B cell (primary cell): ENCODE data around the gene ANKRD44. TPM values are rescaled to one million over a fixed set of nuclear protein-coding genes. Genes with fewer than 3 reads are reported as not detected.

ENCODE experiments used
- ATAC-seq: fragments of 200-7000 bp; cut with Tn5 transposase; one replicate; pipeline ENCODE4 v1.10.0; 2021; ENCODE audit warnings: low read depth, mild to moderate bottlenecking, moderate number of reproducible peaks, moderate library complexity
- CTCF ChIA-PET: fragments of 350-600 bp; sonication (Branson Sonifier 250); formaldehyde crosslinking; loops from one replicate; lab custom pipeline; 2021; ENCODE audit warnings: antibody characterized with exemption, inconsistent platforms; lab: Charles Lee
- POLR2A ChIA-PET: fragments of 350-600 bp; sonication (Branson Sonifier 250); formaldehyde crosslinking; loops from one replicate; lab custom pipeline; 2021; ENCODE audit warnings: antibody characterized with exemption; lab: Charles Lee
- DNase-seq: peaks from one replicate; pipeline ENCODE4 v3.0.0; 2013
- H2AFZ ChIP-seq: 2 replicates; pipeline ENCODE4 v1.6.1; 2012; ENCODE audit warnings: mild to moderate bottlenecking, low read depth, low read length; ENCODE audit not compliant: insufficient read depth, poor library complexity, severe bottlenecking
- H3K27ac ChIP-seq, 2 donors: 1 replicate in 1 of 2; 2 replicates in 1 of 2; pipeline ENCODE4 v1.5.1; 2012 to 2013; ENCODE audit warnings: low read length in 2 of 2, mild to moderate bottlenecking in 2 of 2, moderate library complexity in 1 of 2
- H3K27me3 ChIP-seq, 4 experiments: fragments of 200-600 bp in 1 of 4; sonication (generic) in 1 of 4; replicated peaks in 1 of 4; 1 replicate in 2 of 4; 2 replicates in 2 of 4; pipeline versions ENCODE4 v1.6.1 to v1.7.0; 2013 to 2016; ENCODE audit warnings: low read length in 3 of 4, mild to moderate bottlenecking in 2 of 4, mixed read lengths in 1 of 4, moderate library complexity in 1 of 4; ENCODE audit not compliant: insufficient read depth in 4 of 4, control insufficient read depth in 3 of 4; ENCODE audit errors: control extremely low read depth in 1 of 4
- H3K36me3 ChIP-seq, 2 experiments: replicated peaks in 1 of 2; 1 replicate in 1 of 2; 2 replicates in 1 of 2; pipeline versions ENCODE4 v1.6.1 to v1.7.1; 2013; ENCODE audit warnings: low read length in 1 of 2; ENCODE audit not compliant: insufficient read depth in 2 of 2, control insufficient read depth in 1 of 2; ENCODE audit errors: control extremely low read depth in 1 of 2, extremely low read depth in 1 of 2
- H3K4me1 ChIP-seq, 2 donors: fragments of 200-600 bp in 1 of 2; sonication (generic) in 1 of 2; 1 replicate in 1 of 2; 2 replicates in 1 of 2; pipeline versions ENCODE4 v1.5.1 to v1.6.1; 2013 to 2017; ENCODE audit warnings: low read length in 2 of 2; ENCODE audit not compliant: control insufficient read depth in 2 of 2, insufficient read depth in 2 of 2
- H3K4me2 ChIP-seq: replicated peaks from 2 replicates; pipeline ENCODE3; 2012; ENCODE audit warnings: mild to moderate bottlenecking, low read depth, low read length; ENCODE audit not compliant: poor library complexity, severe bottlenecking
- H3K4me3 ChIP-seq, 5 experiments: fragments of 200-600 bp in 1 of 5; sonication (generic) in 1 of 5; 1 replicate in 3 of 5; 2 replicates in 2 of 5; pipeline versions ENCODE4 v1.5.1 to v1.7.0; 2011 to 2016; ENCODE audit warnings: low read length in 4 of 5, mild to moderate bottlenecking in 4 of 5, low read depth in 2 of 5, control low read depth in 1 of 5, moderate library complexity in 1 of 5; ENCODE audit not compliant: insufficient read depth in 1 of 5; ENCODE audit errors: control extremely low read depth in 1 of 5, extremely low read depth in 1 of 5
- H3K79me2 ChIP-seq: fragments of 200-600 bp; sonication (generic); one replicate; pipeline ENCODE4 v1.6.0; 2016; ENCODE audit warnings: low read length; ENCODE audit not compliant: control insufficient read depth, insufficient read depth
- H3K9ac ChIP-seq: fragments of 200-600 bp; sonication (generic); 2 replicates; pipeline ENCODE4 v1.6.1; 2017; ENCODE audit warnings: mild to moderate bottlenecking, low read length, moderate library complexity
- H3K9me3 ChIP-seq, 3 donors: one replicate each; pipeline versions ENCODE4 v1.6.1 to v1.7.1; 2013; ENCODE audit warnings: low read length in 2 of 3; ENCODE audit not compliant: control insufficient read depth in 2 of 3, insufficient read depth in 1 of 3; ENCODE audit errors: control extremely low read depth in 1 of 3
- H4K20me1 ChIP-seq: 2 replicates; pipeline ENCODE4 v1.6.0; 2012; ENCODE audit warnings: mild to moderate bottlenecking, low read length; ENCODE audit not compliant: insufficient read depth, control insufficient read depth, poor library complexity, severe bottlenecking
- H3K27ac Mint-ChIP-seq: one replicate; pipeline ENCODE4 v1.8.0; 2021; ENCODE audit warnings: mixed read lengths
- H3K27me3 Mint-ChIP-seq: one replicate; pipeline ENCODE4 v1.8.0; 2021; ENCODE audit warnings: mixed read lengths
- H3K4me1 Mint-ChIP-seq: one replicate; pipeline ENCODE4 v1.8.0; 2021; ENCODE audit warnings: mixed read lengths
- H3K4me3 Mint-ChIP-seq: one replicate; pipeline ENCODE4 v1.8.0; 2021; ENCODE audit warnings: mixed read lengths
- H3K9me3 Mint-ChIP-seq: one replicate; pipeline ENCODE4 v1.8.0; 2022; ENCODE audit warnings: mixed read lengths; ENCODE audit not compliant: insufficient read depth
- EZH2 ChIP-seq: IDR thresholded peaks from 2 replicates; pipeline ENCODE4 v1.6.1; 2012; ENCODE audit warnings: borderline replicate concordance, low read depth, mild to moderate bottlenecking, moderate library complexity, low read length; ENCODE audit not compliant: insufficient read depth, poor library complexity, severe bottlenecking
- WGBS: methylation state at CpG from one replicate; pipeline ENCODE4 v1.1.5; 2013; ENCODE audit warnings: missing lambda C conversion rate; ENCODE audit not compliant: insufficient coverage; 5-methylcytosine and 5-hydroxymethylcytosine counted together
- intact Hi-C: fragments of 100-400 bp; cut with micrococcal nuclease; formaldehyde crosslinking; loops from one replicate; pipeline ENCODE4 v1.10.0; 2022
- polyA plus RNA-seq: library from polyadenylated mRNA; depleted of rRNA; stranded (reverse); fragments of >200 nt; gene quantifications from 2 replicates; pipeline ENCODE4 v1.2.3, GENCODE V29; 2012
- total RNA-seq, 2 donors: library from RNA; stranded (reverse); fragments of 120-200 nt in 1 of 2; gene quantifications; 1 replicate in 1 of 2; 2 replicates in 1 of 2; pipeline versions ENCODE4 v1.2.3 to v1.2.4, GENCODE V29; 2013 to 2022
- TF ChIP-seq, protein P1 (sequence below): fragments of 200-600 bp; IDR thresholded peaks from one replicate; pipeline ENCODE4 v1.8.0; 2022; ENCODE audit warnings: antibody characterized with exemption, mild to moderate bottlenecking

The ANKRD44 gene
- total and polyA plus RNA-seq, 2 donors (not counting 1 experiment from before 2014, with no cell fraction given) = 92.6 to 457 TPM

DNA sequence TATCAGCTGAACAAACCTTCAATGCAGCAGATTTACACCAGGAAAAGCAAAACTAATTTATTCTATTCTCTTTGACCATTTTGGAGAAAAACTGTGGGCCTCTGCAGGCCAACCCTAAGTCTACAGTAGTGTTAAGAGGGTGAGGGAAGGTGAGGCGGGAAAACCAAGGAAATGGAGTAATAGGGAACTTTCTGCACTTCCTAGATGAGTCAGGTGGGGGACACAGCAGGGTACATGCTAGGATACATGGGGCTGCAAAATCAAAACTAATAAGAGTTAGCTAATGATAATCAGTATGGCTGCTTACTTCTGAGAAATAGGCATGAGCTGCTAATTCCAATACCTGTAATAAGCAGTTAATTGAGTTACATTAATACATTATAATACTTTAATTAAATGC lies 318.1 kb downstream of the ANKRD44 start:
- TF ChIP-seq, protein P1, sequence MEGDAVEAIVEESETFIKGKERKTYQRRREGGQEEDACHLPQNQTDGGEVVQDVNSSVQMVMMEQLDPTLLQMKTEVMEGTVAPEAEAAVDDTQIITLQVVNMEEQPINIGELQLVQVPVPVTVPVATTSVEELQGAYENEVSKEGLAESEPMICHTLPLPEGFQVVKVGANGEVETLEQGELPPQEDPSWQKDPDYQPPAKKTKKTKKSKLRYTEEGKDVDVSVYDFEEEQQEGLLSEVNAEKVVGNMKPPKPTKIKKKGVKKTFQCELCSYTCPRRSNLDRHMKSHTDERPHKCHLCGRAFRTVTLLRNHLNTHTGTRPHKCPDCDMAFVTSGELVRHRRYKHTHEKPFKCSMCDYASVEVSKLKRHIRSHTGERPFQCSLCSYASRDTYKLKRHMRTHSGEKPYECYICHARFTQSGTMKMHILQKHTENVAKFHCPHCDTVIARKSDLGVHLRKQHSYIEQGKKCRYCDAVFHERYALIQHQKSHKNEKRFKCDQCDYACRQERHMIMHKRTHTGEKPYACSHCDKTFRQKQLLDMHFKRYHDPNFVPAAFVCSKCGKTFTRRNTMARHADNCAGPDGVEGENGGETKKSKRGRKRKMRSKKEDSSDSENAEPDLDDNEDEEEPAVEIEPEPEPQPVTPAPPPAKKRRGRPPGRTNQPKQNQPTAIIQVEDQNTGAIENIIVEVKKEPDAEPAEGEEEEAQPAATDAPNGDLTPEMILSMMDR = no peak
- TF ChIP-seq EZH2 = no peak
- no peaks in the 10 kb centered on the region for H3K9me3 Mint-ChIP-seq
- WGBS = 100% methylated on average over 1 of the region's 1 CpG
- Histone ChIP-seq H3K79me2 (no peaks in the 10 kb centered on the region), H3K27ac (no peak overlapping the region), H3K27me3 (no peaks in the 10 kb centered on the region), H3K36me3 (peaks cover 10 to 75% of the 10 kb centered on the region in 2 experiments), H3K9ac (no peak overlapping the region), H3K4me1 (peaks cover 12 to 15% of the 10 kb centered on the region in 2 donors), H3K9me3 (no peaks in the 10 kb centered on the region), H2AFZ (no peak overlapping the region), H3K4me2 (no peak overlapping the region), H3K4me3 (no peak overlapping the region), H4K20me1 (no peaks in the 10 kb centered on the region)
- H3K27me3 Mint-ChIP-seq = no peaks in the 10 kb centered on the region
- peaks cover 29% of the 10 kb centered on the region for H3K4me1 Mint-ChIP-seq
- intact Hi-C loops = no loop called here
- DNase-seq = no peak
- no peak overlapping the region for H3K27ac Mint-ChIP-seq
- ATAC-seq = no peak
- H3K4me3 Mint-ChIP-seq = no peak overlapping the region
- ChIA-PET POLR2A (no interaction called here), CTCF (interaction anchor here (1.3 to 1.5 kb wide), 2 partner anchors 19 to 386 kb away, joined by 3 to 5 read pairs; no protein-coding TSS in a partner anchor)

DNA sequence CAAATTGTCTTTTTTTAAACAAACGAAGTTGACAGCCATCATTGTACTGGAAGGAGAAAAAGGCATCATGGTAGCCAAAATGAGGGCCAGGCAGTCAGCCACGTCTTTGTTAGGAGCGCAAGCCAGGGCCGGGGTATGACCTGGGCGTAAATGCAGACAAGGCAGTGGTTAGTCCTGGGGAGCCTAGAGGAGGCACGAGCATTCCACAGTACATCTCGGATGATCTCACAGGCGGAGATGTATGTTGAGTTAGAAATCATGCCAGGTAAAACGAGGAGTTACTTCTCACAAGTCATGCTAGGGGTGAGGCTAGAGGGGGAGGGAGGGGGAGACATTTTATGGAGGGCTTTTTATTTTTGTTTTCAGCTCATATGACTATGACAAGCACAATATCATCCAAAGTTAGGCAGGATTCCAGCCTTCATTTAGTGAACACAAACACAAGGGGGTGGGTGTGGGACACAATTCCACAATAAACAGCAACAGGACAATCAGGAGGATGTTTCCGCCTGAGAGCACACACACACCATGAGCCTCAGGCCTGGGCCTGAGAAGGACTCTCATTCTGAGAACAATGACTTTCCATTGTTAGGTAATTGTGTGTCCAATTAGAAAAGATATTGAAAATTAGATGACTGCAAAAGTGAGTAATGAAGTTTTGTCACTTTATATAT lies 319.7 kb downstream of the ANKRD44 start:
- ChIA-PET CTCF (no interaction called here), POLR2A (interaction anchor here (0.5 kb wide), 1 partner anchor 338 kb away, joined by 4 read pairs; no protein-coding TSS in a partner anchor)
- no peak overlapping the region for H3K4me2 ChIP-seq
- H3K79me2 ChIP-seq = no peaks in the 10 kb centered on the region
- no peak for ATAC-seq
- H3K27me3 ChIP-seq = no peaks in the 10 kb centered on the region
- H3K4me3 ChIP-seq = no peak overlapping the region
- no peak overlapping the region for H2AFZ ChIP-seq
- peaks cover 33% of the 10 kb centered on the region for H3K4me1 Mint-ChIP-seq
- no peak for DNase-seq
- H3K4me1 ChIP-seq = peaks cover 12 to 15% of the 10 kb centered on the region in 2 donors
- 95% methylated on average over 7 of the region's 10 CpGs for WGBS
- intact Hi-C loops = no loop called here
- H3K27me3 Mint-ChIP-seq = no peaks in the 10 kb centered on the region
- TF ChIP-seq EZH2 = no peak
- TF ChIP-seq, protein P1 = no peak
- peak overlapping the region in 1 of 2 donors; percentile 40 for H3K27ac ChIP-seq
- H3K36me3 ChIP-seq = peaks cover 8 to 67% of the 10 kb centered on the region in 2 experiments
- H3K9me3 ChIP-seq = no peaks in the 10 kb centered on the region
- H4K20me1 ChIP-seq = no peaks in the 10 kb centered on the region
- H3K9ac ChIP-seq = no peak overlapping the region
- no peaks in the 10 kb centered on the region for H3K9me3 Mint-ChIP-seq
- H3K4me3 Mint-ChIP-seq = no peak overlapping the region
- peak overlapping the region; percentile 27 for H3K27ac Mint-ChIP-seq
